ACC112 (cell line): ENCODE data around the gene POLD2.

ENCODE experiments used
- H2AFZ ChIP-seq: fragments of 200-600 bp; sonication (generic); one replicate; pipeline ENCODE4 v1.6.0; 2017; ENCODE audit warnings: antibody characterized with exemption, low read length; ENCODE audit not compliant: unreplicated experiment
- H3K27ac ChIP-seq: fragments of 200-600 bp; sonication (generic); 2 replicates; pipeline ENCODE4 v1.5.1; 2014; ENCODE audit warnings: low read depth, mild to moderate bottlenecking, antibody characterized with exemption, low read length, moderate library complexity
- H3K27me3 ChIP-seq: fragments of 200-600 bp; sonication (generic); 2 replicates; pipeline ENCODE4 v1.6.1; 2014; ENCODE audit warnings: mild to moderate bottlenecking, antibody characterized with exemption, low read length, moderate library complexity, mixed read lengths; ENCODE audit not compliant: insufficient read depth
- H3K36me3 ChIP-seq: fragments of 200-600 bp; sonication (generic); 2 replicates; pipeline ENCODE4 v1.6.1; 2016; ENCODE audit warnings: mild to moderate bottlenecking, antibody characterized with exemption, low read length, moderate library complexity, mixed read lengths; ENCODE audit not compliant: insufficient read depth
- H3K4me1 ChIP-seq: fragments of 200-600 bp; sonication (generic); one replicate; pipeline ENCODE4 v1.6.1; 2016; ENCODE audit warnings: low read length, mixed read lengths; ENCODE audit not compliant: insufficient read depth, unreplicated experiment, control insufficient read depth
- H3K4me3 ChIP-seq: fragments of 200-600 bp; sonication (generic); 2 replicates; pipeline ENCODE4 v1.5.1; 2014; ENCODE audit warnings: mild to moderate bottlenecking, low read depth, low read length
- H3K79me2 ChIP-seq: fragments of 200-600 bp; sonication (generic); one replicate; pipeline ENCODE4 v1.6.0; 2016; ENCODE audit warnings: low read length; ENCODE audit not compliant: control insufficient read depth, unreplicated experiment, insufficient read depth

Gene POLD2

DNA sequence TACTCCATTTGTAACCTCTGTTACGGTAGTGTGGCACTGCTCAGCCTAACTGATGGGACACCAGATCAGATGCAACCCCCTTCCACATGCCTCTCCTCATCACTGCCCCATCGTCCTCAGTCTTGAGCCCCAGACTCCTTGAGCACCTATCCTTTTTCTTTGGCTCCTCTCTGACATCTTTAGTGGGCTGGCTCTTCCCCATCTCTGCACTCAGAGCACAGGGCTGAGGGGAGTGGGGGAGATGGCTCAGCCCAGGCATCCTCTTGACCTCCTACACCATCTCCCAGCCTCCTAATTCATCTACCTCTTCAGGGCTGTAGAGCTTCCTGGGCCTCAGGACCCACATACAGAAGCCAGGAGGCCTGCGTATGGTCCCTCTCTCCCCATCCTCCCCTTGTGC, 39.6 kb downstream of the POLD2 start:
- no peak overlapping the region for H2AFZ ChIP-seq
- H3K36me3 ChIP-seq = peaks cover 4% of the 10 kb centered on the region; the same call in 1 of the 2 replicates
- H3K79me2 ChIP-seq = peaks cover 13% of the 10 kb centered on the region
- 0 out of 2 replicates have a peak overlapping the region, but pooled peaks have one; percentile 76 for H3K4me3 ChIP-seq
- peaks cover 43% of the 10 kb centered on the region for H3K4me1 ChIP-seq
- H3K27me3 ChIP-seq = no peaks in the 10 kb centered on the region
- H3K27ac ChIP-seq = no peak overlapping the region; the same call in 1 of the 2 replicates

DNA sequence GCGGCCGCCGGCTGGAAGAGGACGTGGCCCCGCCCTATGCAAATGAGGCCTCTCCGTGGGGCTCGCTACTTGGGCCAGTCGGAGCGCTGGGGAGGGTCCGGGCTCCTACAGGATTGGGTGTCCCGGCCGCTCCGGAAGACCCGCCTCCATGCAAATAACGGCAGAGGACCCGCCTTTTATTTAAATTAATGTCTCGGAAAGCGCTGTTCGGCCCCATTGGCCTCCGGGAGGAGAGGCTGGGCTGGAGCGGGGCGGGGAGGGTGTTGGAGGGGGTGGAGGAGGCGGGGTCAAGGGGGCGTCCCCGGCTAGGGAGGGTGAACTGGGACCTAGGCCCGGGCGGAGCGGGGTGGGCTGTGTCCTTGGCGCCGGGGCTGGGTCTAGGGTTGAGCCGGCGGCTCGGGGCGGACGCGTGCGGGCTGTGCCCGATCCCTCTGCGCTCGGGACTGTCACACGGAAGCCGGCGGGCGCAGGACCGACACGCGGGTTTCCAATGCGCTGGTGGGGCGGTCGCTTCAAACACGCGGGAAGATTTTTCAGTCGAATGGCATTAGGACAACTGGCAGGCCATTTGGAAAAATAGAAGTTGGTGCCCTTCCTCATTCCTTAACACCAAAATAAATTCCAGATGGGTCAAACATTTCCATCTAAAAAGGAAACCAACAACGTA, 40.7 kb downstream of the POLD2 start:
- H3K36me3 ChIP-seq = peaks cover 9% of the 10 kb centered on the region; the same call in 1 of the 2 replicates
- H3K79me2 ChIP-seq = peaks cover 13% of the 10 kb centered on the region
- H3K4me3 ChIP-seq = peak overlapping the region; percentile 76
- H3K27ac ChIP-seq = peak overlapping the region; percentile 78
- H3K27me3 ChIP-seq = no peaks in the 10 kb centered on the region
- no peak overlapping the region for H2AFZ ChIP-seq
- H3K4me1 ChIP-seq = peaks cover 32% of the 10 kb centered on the region

DNA sequence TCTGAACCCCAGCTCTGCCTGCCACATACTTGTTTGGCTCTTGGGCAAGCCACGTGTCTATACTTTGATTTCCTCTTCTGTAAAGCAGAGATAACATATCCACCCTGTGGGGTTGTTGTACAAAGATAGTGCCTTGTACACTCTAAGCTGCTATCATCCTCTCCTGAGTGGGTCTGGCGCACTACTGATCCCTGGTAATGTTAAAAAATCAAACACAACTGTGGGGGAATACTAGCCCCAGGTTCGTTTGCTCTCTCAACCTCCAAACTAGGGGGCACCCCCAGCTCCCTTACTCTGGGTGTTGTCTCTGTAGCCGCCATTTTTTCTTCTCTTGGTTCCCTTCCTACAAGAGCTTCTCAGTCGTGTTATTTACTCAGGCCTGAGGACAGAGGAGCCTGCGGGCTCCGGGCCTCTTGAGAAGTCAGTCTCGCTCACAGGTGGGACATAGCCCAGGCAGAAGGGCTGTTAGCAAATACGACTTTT, 42.0 kb downstream of the POLD2 start:
- H2AFZ ChIP-seq = peak overlapping the region; percentile 72
- H3K4me3 ChIP-seq = peak overlapping the region; percentile 99
- H3K27ac ChIP-seq = no peak overlapping the region
- peaks cover 13% of the 10 kb centered on the region for H3K79me2 ChIP-seq
- H3K36me3 ChIP-seq = peaks cover 11% of the 10 kb centered on the region; the same call in 1 of the 2 replicates
- no peaks in the 10 kb centered on the region for H3K27me3 ChIP-seq
- H3K4me1 ChIP-seq = peaks cover 23% of the 10 kb centered on the region

DNA sequence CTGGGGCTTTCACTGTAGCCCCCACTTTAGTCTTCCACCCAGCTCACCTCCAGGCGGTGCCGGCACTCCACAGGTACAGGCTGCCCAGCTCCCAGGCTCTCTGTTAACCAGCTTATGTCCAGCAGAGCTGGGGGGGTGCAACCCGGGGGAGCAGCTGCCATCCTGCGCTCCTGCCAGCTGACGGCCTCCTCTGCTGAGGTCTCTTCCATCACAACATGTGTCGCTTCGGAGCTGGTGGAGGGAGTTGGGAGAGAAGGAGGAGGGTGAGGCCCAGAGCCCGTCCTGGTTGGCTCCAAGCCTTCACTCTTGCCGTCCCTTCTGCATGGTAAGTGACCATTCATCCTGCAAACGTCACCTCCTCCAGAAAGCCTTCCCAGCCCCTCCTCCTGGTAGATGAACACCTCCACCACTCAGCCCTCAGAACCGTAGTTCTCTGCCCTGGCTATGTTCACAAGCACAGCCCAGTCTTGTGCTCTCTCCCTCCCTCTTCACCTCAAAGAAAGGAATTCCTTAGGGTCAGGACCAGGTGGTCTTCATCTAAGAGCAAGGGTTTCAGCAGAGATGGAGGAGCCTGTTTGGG, 42.6 kb downstream of the POLD2 start:
- Histone ChIP-seq H3K4me3 (peak overlapping the region; percentile 99), H3K4me1 (peaks cover 23% of the 10 kb centered on the region), H3K27me3 (no peaks in the 10 kb centered on the region), H2AFZ (peak overlapping the region; percentile 72), H3K36me3 (peaks cover 11% of the 10 kb centered on the region; the same call in 1 of the 2 replicates), H3K27ac (no peak overlapping the region), H3K79me2 (peaks cover 13% of the 10 kb centered on the region)

DNA sequence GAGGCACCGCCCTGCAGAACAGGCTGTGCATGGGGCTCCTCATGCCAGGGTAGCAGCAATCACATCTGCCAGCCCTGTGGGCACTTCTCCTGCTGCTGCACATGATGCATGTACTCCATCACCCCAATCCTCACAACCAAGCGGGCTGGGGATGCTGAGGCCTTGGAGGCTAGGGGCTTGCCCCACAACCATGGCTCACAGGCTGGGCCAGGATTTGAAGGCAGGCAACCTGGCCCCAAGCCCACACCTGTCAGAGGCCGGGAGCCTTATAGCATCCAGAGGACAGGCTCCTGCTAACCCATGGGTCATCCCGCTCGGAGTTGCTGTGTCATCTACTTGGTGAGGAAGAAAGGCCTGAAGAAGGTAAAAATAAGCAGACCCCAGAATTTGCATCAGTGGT, 43.2 kb downstream of the POLD2 start:
- H2AFZ ChIP-seq = no peak overlapping the region
- peaks cover 11% of the 10 kb centered on the region; the same call in 1 of the 2 replicates for H3K36me3 ChIP-seq
- H3K79me2 ChIP-seq = peaks cover 13% of the 10 kb centered on the region
- no peak overlapping the region for H3K27ac ChIP-seq
- peaks cover 23% of the 10 kb centered on the region for H3K4me1 ChIP-seq
- no peak overlapping the region for H3K4me3 ChIP-seq
- no peaks in the 10 kb centered on the region for H3K27me3 ChIP-seq

DNA sequence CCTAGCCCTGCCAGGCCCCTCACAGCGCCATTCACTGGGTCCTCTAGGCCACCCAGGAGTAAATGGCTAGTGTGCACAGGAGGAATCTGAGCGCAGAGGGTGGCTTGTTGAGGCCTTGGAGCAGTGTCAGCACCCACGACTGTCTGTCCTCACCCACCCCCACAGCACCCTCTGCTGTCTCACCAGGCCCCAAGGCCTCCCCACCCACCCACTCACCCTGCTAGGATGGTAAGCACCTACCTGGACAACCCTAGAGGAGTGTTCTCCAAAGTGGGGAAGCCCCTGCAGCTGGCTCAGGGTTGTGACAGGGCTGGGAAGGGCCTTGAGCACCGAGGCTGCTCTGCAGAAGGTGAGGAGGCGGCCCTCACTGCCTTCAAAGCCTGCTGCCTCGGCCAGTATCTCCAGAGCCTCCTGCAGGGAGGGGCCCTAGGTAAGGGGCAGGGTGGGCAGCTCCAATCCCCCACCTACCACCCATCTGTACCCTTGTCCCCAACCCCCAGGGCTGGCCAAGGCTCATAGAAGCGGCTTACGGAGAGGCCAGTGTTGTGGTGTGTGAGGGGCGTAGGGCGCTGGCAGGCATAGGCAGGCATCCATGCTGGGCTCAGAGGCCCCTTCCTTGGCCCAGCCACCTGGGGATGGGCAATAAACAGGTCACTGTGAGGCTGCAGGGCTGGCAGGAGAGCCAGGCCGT, 43.9 kb downstream of the POLD2 start:
- Histone ChIP-seq H3K27me3 (no peaks in the 10 kb centered on the region), H3K27ac (no peak overlapping the region), H3K4me3 (no peak overlapping the region), H3K79me2 (peaks cover 13% of the 10 kb centered on the region), H3K4me1 (peaks cover 18% of the 10 kb centered on the region), H2AFZ (no peak overlapping the region), H3K36me3 (peaks cover 11% of the 10 kb centered on the region; the same call in 1 of the 2 replicates)

DNA sequence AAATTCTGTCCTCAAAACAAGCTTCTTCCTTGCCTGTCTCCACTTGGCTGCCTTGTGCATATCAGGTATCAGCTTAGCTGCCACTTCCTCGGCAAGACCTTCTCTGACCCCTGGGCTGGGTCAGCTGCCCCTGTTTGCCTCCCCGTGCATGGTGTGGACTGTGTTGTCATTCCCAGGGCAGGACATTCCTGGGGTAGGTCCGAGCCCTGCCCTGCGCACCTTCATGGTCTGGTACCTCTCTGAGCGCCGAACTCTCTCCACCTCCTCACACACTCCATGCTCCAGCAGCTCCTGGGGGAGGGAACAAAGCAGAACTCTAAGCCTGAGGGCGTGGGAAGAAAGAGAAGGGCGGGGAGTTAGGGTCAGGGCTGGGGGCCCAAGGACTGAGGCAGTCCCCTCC, 44.8 kb downstream of the POLD2 start:
- H2AFZ ChIP-seq = no peak overlapping the region
- H3K79me2 ChIP-seq = peaks cover 13% of the 10 kb centered on the region
- peaks cover 20% of the 10 kb centered on the region for H3K4me1 ChIP-seq
- peaks cover 11% of the 10 kb centered on the region; the same call in 1 of the 2 replicates for H3K36me3 ChIP-seq
- no peaks in the 10 kb centered on the region for H3K27me3 ChIP-seq
- H3K27ac ChIP-seq = no peak overlapping the region
- H3K4me3 ChIP-seq = no peak overlapping the region

DNA sequence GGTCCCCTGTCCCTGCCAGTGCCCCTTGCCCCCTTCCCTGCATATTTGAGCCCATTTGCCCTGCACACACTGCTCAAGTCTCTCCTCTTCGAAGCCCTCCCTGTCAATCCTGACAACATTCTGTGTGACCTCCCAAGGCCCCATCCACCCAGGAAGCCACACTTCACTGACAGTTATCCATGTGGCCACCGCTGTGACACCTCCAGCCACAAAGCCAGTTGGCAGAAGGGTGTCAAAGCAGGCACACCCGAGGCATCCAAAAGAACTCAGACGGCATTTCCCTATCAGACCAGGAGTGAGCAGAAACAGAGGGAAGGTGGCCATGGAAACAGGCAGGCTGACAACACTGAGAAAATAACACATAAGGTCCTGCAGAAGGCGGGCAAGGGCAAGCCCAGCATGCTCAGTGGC, 45.7 kb downstream of the POLD2 start:
- H3K36me3 ChIP-seq = peaks cover 11% of the 10 kb centered on the region; the same call in 1 of the 2 replicates
- H3K27ac ChIP-seq = no peak overlapping the region
- no peaks in the 10 kb centered on the region for H3K27me3 ChIP-seq
- H3K4me1 ChIP-seq = peaks cover 23% of the 10 kb centered on the region
- no peak overlapping the region for H2AFZ ChIP-seq
- H3K4me3 ChIP-seq = no peak overlapping the region
- peaks cover 13% of the 10 kb centered on the region for H3K79me2 ChIP-seq

DNA sequence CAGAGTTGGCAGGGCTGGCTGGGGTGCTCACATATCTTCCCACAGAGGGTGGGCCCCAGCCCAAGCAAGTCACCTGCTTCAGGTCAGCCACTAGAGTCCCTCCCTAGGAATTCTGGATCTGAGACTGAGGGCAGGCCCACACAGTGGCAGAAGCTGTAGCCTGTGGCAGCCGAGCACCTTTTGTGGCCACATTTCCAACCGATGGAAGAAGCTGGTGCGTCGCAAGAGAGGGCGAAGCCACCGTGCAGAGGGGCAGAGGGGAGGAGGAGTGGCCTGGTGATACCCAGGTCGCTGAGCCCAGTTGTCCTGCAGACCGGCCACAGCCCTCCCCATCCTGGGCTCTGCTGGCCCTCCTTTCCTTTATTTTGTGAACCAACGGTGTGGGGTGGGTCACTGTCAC, 46.3 kb downstream of the POLD2 start:
- H3K27me3 ChIP-seq = no peaks in the 10 kb centered on the region
- peaks cover 11% of the 10 kb centered on the region; the same call in 1 of the 2 replicates for H3K36me3 ChIP-seq
- no peak overlapping the region for H3K27ac ChIP-seq
- H3K4me1 ChIP-seq = peaks cover 27% of the 10 kb centered on the region
- no peak overlapping the region for H3K4me3 ChIP-seq
- no peak overlapping the region for H2AFZ ChIP-seq
- peaks cover 12% of the 10 kb centered on the region for H3K79me2 ChIP-seq

DNA sequence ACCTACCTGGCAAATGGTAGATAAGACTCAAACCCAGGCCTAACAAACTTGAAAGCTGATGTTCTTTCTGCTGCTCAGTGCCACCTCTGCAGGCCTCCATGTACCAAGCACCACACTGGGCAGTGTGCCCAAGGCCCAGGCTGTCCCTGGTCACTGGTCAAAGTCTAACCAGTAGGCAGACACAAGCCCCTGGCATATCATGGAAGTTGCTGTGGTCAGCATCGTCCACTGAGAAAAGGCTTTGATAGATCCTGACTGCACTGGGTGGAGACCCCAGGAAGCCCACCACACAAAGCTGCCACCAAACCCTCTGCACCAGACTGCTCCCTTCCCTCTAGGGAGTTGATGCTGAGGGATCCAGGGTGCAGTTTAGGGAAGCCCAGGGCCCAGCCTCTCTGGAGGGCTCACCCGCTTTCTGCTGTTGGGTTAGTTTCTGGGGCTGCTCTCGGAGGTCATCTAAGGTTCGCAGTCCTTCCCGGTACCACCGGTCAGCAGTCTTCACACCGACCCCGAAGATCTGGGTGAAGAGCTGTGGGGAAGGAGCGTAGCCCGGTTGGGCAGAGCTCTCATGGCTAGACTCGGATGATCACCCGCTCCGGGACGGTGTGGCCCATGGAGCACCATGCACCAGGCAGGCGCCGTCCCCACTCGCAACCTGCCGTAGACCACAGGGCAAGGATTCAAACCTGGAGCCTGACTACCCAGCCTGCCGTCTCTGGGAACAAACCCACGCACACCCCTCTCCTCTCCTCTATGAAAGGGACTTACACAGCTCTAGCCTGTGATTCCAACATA, 47.0 kb downstream of the POLD2 start:
- H3K4me1 ChIP-seq = peaks cover 29% of the 10 kb centered on the region
- H3K27me3 ChIP-seq = no peaks in the 10 kb centered on the region
- no peak overlapping the region for H3K4me3 ChIP-seq
- no peak overlapping the region for H3K27ac ChIP-seq
- H3K36me3 ChIP-seq = peaks cover 11% of the 10 kb centered on the region; the same call in 1 of the 2 replicates
- peaks cover 6% of the 10 kb centered on the region for H3K79me2 ChIP-seq
- H2AFZ ChIP-seq = no peak overlapping the region
